Endothelial cell of hepatic sinusoid (primary cell): ENCODE results near the gene NHERF2.

Experiments used
- in situ Hi-C: cut with HindIII; loops from 2 replicates; pipeline ENCODE4 v1.10.0; 2017; ENCODE audit warnings: low sequenced_read_pairs

The NHERF2 gene

GRCh38 chr16:2026461-2027023 is at the start of gene NHERF2:
TSS of gene NHERF2 (plus strand) at chr16:2026902. CDS start at chr16:2027006, 104 bp downstream.
- in situ Hi-C loops: no loop called here

DNA sequence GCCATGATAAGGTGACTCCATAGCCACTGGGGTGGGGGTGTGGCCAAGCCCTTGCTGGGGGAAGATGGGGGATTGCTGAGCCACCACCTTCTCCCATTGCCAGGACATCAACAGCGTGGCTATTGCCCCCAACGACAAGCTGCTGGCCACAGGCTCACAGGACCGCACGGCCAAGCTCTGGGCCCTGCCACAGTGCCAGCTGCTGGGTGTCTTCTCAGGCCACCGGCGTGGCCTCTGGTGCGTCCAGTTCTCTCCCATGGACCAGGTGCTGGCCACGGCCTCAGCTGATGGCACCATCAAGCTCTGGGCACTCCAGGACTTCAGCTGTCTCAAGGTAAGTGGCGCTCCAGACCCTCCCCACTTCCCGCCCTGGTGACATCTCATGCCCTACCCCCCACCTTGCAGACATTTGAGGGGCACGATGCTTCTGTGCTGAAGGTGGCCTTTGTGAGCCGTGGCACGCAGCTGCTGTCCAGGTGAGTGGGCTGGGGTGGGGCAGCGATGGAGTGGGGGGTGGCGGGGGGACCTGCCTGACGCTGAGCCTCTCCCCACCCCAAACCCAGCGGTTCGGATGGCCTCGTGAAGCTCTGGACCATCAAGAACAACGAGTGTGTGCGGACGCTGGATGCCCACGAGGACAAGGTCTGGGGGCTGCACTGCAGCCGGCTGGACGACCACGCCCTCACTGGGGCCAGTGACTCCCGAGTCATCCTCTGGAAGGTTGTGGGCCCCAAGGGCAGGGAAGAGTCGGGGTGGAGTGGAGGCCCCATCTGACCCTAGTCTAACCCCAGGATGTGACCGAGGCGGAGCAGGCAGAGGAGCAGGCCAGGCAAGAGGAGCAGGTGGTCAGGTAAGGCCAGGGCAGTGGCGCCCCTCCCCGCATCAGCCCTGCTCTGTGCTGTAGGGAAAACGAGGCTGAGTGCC is 49.5 kb upstream of the NHERF2 start:
- in situ Hi-C loops: no loop called here

DNA sequence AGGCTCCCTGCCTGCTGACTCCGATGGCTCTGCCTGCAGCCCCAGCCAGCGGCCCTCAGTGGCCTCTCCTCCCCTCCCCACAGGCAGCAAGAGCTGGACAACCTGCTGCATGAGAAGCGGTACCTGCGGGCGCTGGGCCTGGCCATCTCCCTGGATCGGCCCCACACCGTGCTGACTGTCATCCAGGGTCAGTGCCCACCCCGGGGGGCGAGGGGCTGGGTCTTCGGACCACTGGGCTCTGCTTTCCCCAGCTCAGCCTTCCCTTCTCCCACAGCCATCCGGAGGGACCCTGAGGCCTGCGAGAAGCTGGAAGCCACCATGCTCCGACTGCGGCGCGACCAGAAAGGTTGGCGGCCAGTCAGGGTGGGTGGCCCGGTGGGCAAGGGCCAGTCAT is 48.8 kb upstream of the NHERF2 start:
- in situ Hi-C loops: no loop called here

GRCh38 chr16:1978476-1979120 is 48.1 kb upstream of the NHERF2 start:
- in situ Hi-C loops: no loop called here

DNA sequence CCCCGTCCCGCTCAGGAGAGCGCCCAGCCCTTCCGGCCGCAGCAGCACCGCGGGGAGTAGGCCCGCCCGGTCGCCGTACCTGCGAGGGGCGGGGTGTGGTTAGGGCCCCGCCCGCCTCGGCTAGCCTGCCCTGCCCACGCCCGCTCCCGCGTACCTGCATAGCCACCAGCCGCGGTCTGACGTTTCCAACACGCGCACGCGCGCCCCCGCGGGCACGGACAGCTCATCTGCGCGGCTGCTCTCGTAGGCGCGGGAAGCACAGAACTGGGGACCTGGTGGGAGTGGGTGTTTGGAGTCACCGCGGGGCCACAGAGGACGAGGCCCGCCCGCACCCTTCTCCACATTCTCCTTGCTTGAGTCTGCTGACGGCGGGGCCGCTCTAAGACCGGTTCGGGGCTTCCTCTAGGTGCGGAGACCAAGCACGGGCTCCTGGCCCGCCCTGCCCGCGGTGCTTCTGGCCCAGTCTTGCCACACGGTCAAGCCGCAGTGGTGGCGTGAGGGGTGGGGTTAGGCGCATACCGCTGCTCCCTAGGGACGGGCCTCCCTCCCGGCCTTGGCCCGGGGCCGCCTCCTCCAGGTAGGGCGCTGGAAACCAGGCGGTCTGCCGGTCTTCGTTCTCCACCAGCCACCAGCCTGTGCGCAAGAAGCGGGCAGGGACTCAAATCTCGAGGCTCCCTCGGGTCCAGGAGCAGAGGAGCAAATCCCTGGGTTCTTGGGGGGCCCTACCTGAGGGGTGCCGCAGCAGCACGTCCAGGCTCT is 47.3 kb upstream of the NHERF2 start:
- in situ Hi-C loops: no loop called here

- in situ Hi-C loops: no loop called here
Observed at GRCh38 chr16:1980030-1980769, 46.5 kb upstream of the NHERF2 start.

GRCh38 chr16:1980770-1981087 is 46.0 kb upstream of the NHERF2 start:
- in situ Hi-C loops: no loop called here

DNA sequence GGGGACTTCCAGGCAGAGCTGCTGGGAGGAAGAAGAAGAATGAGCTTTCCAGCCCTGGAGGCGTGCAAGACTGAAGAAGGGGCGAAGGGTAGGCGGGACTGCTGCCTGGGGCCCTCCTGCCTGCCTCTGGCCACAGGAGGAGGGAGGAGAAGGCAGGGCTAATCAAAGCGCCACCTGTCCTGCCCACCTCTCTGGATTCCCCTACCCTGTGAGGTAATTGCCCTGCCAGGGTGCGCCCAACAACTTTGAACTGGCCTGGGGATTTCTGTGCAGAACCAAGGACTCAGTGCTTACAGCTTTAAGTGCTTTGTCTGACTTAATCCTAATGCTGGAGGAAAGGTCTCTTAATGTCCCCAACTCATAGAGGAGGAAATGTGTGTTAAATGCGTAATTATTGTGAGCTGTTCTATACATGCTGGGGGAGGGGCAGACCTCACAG is 45.3 kb upstream of the NHERF2 start, which contains the start of gene NOXO1:
NOXO1 (minus strand) TSS at position 72 of the 439 bp plus-strand sequence. CDS start 290 bp downstream, outside the sequence.
- in situ Hi-C loops: no loop called here

GRCh38 chr16:1982013-1982433 is 44.7 kb upstream of the NHERF2 start:
- in situ Hi-C loops: no loop called here

DNA sequence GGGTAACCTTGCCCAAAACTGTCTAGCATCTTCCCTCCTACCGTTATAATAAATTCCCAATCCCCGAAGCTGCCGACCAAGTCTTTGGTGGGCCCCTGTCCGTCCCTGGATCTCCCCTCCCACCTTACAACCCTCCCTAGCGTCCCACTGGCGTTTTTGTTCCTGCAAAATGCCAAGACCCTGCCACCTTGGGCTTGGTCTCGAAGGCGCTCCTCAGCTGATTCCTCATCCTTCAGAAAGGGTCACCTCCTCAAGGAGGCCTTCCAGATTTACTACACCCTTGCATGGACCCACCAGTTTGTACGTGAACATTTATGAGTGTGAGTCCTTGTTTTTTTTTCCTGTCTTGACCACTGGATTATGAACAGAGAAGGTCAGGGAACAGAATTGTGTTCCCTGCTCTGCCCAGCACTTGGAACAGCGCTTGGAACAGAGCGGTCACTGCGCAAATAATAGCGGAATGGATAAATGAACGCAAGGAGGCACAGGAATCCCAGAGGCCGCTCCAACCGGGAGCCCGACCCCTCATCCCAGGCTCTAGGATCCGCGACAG is 43.6 kb upstream of the NHERF2 start:
- in situ Hi-C loops: no loop called here

DNA sequence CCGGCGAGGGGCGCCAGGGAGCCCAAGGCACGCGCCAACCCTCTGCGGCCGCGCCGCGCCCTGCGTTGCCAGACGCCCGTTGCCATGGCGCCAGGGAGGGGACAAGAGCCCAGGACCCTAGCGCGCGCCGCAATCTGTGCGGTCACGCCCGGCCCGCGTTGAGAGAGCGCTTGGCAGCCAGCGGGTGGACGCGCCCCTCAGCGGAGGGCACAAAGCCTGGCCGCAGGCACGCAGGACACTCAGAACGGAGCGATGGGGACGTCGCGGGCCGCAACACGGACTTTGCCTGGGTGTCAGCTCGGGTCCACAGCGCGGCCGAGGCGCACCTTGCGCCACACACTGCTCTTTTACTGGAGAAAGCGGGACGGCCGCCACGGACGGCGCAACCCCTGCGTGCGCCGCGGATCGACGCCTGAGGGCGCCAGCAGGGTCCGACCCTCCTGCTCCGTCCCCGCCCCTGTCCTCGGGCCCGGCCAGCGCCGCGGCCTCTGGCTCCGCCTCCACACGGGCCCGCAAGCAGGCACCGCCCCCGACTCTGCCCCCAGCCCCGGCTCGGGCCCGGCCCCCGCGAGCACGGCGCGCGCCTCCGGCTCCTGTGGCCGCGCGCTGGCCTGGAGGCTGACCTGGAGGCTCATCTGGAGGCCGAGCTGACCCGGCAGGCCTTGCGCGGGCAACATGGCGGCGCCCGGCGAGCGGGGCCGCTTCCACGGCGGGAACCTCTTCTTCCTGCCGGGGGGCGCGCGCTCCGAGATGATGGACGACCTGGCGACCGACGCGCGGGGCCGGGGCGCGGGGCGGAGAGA is 43.0 kb upstream of the NHERF2 start, which contains the start of gene GFER:
GFER (plus strand) TSS at position 650 of the 803 bp plus-strand sequence; CDS start at position 676, 26 bp downstream.
- in situ Hi-C loops: no loop called here

DNA sequence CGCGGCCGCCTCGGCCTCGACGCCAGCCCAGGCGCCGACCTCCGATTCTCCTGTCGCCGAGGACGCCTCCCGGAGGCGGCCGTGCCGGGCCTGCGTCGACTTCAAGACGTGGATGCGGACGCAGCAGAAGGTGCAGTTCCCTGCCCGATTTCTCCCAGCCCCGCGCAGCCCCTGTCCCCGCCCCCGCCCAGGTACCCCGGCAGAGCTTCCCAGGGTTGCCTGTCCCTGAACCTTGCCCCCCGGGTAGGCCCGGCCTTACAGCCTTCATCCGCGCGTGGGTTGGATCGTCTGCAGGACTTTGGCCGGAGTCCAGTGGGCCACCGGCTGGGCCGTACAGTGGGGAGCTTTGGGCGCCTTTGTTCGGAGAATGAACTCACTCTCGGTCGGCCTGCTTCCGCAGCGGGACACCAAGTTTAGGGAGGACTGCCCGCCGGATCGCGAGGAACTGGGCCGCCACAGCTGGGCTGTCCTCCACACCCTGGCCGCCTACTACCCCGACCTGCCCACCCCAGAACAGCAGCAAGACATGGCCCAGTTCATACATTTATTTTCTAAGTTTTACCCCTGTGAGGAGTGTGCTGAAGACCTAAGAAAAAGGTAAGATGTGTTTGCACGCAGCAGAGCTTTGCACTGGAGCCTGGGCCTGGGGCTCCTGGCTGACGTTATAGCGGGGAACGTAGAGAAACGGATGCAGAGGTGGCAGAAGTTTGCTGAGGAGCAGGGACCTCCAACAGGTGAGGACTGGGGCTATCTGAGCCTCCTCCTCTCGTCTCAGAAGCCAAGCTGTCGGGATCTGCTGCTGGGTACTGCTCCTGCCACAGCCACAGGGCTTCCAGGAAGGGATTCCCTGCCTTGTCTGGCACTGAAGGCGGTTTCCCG is 42.1 kb upstream of the NHERF2 start:
- in situ Hi-C loops: no loop called here

DNA sequence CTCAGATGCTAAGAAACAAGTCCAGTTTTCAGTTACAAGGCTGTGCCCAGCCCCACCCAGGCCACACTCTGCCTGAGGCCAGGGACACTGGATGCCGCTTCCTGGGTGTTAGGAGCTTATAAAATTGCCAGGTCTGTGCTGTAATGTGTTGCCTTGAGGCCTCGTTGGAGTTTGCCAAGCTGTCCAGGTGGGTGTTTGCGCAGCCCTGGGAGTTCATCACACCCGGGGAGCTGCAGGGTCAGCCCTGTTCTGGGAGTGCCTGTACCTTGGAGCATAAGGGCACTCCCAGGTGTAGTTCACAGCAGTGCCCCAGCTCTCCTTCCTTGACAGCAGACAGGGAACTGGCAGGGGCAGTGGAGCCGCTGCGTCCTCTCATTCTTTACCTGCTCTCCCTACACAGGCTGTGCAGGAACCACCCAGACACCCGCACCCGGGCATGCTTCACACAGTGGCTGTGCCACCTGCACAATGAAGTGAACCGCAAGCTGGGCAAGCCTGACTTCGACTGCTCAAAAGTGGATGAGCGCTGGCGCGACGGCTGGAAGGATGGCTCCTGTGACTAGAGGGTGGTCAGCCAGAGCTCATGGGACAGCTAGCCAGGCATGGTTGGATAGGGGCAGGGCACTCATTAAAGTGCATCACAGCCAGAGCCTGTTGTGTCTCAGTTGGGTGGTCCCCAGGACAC is 41.1 kb upstream of the NHERF2 start:
- in situ Hi-C loops: no loop called here

DNA sequence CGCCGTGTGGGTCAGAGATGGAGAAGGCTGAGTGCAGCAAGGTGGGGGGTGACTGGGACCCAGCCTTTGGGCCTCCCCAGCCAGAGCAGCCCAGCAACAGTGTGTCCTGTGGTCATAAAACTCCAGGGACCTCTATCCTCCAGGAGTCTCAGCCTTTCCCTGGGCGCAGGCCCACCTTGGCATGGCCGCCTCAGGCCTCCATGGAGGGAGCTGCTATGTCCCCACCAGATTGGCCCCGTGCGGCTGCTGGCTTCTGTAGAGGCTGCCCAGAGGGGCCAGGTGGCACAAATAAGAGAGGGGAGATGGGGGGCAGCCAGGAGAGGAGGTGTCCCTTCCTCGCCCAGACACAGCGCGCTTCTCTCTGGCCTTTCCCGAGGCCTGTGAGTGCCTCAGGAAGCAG is 39.5 kb upstream of the NHERF2 start:
- in situ Hi-C loops: no loop called here

- in situ Hi-C loops: no loop called here
Observed at GRCh38 chr16:1989209-1990100, 37.2 kb upstream of the NHERF2 start, which contains the start of gene SYNGR3. TSS of gene SYNGR3 (plus strand) at chr16:1989970. CDS start at chr16:1990103, 133 bp downstream.

- in situ Hi-C loops: no loop called here
Observed at GRCh38 chr16:1990101-1990350, 36.7 kb upstream of the NHERF2 start.
